Hepatocyte (in vitro differentiated cells): Measurements from ENCODE around the gene FSIP1.
"Not testable (repeated sequence)": the region's sequence is repeated elsewhere in the genome, so short reads cannot be mapped to it uniquely, and the experiment has no call there.

Experiments
- CTCF ChIP-seq: fragments of 200-600 bp; sonication (generic); IDR thresholded peaks from 2 replicates; pipeline ENCODE4 v1.5.1; 2016; ENCODE audit warnings: antibody characterized with exemption, mild to moderate bottlenecking; ENCODE audit not compliant: poor library complexity
- EZH2phosphoT487 ChIP-seq: fragments of 200-600 bp; sonication (generic); IDR thresholded peaks from one replicate; pipeline ENCODE4 v1.6.1; 2018; ENCODE audit warnings: antibody characterized with exemption, mild to moderate bottlenecking, low read depth, moderate library complexity; ENCODE audit not compliant: unreplicated experiment, severe bottlenecking

- not testable (repeated sequence) for TF ChIP-seq CTCF, EZH2phosphoT487
These were observed 30.0 kb upstream of the FSIP1 start for GRCh38 chr15:39812651-39813050.
